ENCODE data around the gene DDX23.

Gene DDX23

GRCh38 chr12:48823281-48823680 is 28.7 kb downstream of the DDX23 start:
- DNase-seq (ENCODE audit: low read depth): no peak

DNA sequence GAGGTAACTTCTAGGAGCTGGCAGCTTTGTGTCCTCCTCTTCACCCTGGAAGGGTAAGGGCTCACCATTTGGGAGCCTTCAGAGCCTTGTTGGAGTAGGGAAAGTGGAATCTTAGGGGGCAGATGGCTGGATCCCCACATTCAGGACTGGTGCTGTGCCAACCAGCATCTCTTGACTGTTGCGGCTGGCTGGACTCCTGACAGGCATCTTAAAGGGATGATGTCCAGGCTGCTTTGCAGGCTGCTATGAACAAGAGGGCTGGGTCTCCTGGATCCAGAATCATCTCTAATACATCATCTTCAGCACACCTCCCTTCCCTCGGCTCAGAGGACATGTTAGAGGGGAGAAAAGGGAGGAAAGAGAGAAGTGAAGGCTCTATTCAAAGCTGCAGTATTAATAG is 29.3 kb downstream of the DDX23 start:
- DNase-seq (ENCODE audit: low read depth): no peak

DNA sequence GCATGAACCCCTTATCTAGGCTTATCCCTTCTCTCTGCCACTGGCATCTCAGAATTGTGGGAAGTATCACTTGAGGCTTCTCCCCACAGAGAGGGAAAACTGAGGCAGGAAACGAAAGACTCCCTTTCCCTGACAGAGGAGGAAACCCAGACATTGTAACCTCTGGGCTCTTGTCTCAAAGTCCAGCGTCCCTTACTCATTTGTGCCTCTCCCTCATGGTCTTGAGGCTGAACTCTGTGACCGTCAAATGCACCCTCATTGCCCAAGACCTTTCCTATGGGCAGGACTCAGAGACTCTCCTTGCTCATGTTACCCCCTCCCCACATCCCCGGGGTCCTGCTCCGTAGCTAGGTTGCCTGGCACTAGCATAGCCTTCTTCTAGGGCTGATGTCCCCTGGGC is 29.8 kb downstream of the DDX23 start:
- DNase-seq (ENCODE audit: low read depth): no peak

GRCh38 chr12:48819986-48820725 is 31.8 kb downstream of the DDX23 start:
- no peak for DNase-seq (ENCODE audit: low read depth)

- no peak for DNase-seq (ENCODE audit: low read depth)
These were observed 33.0 kb downstream of the DDX23 start for GRCh38 chr12:48818831-48819590.

DNA sequence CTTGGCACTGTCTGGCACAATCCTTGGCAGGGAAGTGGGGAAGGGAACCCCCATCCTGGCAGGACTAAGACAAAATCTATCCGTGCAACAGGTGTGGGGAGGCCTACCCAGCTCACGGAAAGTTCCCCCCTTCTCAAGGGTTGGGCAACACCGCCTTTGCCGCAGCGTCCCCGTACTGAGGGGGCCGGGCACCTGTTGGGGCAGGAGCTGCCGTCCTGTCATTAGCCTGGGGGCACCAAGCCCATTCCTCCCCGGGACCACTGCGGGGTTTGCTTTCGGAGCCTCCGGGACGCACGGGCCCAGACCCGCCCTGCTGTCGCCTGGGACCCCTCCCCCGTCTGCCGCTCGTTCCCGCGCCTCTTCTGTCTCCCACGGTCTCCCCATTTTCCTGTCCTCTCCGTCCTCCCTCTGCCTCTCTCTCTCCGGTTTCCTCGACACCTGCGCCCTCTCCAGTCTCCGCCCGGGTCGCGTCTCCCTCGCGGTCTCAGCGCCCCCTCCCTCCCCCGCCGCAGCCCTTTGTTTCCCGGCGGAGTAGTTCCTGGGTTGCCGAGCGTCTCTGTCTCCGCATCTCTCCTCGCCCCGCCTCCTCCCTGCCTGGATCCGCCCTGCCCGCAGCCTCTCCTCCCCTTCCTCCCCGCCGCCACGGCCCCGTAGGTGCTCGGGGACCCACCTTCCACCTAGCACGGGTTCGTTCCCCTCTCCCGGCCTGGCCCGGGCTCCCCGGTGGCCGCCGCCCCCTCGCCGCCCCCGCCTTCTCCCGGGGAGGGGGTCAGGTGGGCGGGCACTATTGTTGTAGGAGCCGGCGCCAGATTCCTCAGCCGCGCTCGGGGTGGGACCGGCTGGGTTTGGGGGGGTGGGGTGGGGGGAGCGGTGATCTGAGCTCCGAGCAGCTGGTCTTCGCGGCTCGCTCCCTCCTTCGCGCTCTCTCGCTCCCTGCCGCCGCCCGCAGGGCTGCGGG is 33.8 kb downstream of the DDX23 start, which contains the start of gene CACNB3:
Gene CACNB3, plus strand, starts transcription at position 624 of the 958 bp plus-strand sequence. CDS start 434 bp downstream, outside the sequence.
- peak; percentile 52 for DNase-seq (ENCODE audit: low read depth)

DNA sequence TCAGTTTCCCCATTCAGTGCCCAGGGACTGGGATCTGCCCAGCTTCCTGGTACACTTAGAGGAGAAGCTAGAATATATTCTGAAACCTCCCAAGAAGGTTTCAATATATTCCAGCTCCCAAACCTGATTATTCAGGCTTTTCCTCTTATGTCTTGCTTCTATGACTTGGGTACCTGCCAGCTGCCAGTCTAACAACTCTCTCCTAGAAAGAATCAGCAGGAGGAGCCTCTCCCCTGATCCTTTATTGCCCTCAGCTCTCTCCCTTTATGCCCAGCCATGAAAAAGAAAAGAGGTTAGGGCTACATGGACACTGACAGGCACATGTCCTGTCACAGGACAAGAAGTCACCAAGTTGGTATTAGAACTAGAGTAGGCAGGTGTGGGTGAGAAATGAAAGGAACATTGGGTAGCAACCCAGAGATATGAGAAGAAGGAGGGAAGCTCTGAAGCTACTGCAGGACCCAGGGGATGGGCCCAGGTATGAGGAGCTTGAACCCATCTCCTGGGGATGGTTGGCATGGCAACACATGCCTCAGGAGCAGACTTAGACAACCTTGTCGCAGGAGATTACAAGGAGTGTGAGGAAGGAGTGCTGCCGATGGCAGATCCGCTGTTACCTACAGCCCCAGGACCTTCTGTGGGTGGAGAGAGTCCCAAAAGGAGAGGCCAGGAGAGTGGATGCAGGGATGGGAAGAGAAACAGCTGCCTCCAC is 35.7 kb downstream of the DDX23 start:
- DNase-seq (ENCODE audit: low read depth): no peak

DNA sequence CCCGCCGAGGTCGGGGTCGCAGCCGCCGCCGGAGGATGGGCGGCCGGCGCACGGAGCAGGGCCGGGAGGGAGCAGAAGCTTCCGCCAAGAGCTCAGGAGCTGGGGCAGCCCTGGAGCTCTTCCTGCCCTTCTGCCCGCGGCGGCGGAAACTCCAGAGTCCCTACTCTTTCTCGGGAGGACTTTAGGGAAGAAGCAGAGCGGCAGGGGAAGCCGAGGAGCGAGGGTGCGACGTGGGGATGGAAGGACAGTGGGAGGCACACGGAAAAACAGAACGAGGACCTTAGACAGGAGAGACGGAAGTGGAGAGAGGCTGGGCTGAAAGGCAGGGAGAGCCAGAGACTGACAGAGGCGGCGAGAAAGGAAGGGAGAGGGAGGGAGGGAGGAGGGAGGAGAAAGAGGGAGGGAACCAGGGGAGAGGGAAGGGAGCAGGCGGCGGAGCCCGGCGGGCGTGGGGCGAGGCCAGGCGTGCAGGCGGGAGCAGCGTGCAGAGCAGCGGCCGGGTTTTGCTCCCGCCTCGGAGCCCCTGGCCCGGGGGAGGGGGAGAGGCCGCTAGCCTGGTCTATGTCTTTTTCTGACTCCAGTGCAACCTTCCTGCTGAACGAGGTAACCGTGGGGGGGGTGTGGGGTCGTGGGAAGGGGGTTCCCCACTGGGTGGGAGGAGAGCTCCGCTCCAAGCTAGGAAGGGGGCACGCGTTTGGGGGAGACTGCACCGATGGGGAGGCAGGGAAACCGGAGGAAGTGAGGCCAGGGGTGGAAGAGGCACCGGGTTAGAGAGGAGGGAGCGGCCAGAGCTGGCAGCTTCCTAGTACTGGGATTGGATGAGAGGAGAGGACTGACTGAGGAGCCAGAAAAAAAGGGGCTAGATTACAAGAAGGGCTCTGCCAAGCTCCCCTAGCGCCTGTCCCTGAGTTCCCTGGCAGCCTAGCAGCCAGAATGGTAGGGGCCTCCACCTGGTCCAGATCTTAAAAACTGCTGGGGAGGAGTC is 36.5 kb downstream of the DDX23 start:
- DNase-seq (ENCODE audit: low read depth): peak; percentile 88

GRCh38 chr12:48814262-48815125 is 37.5 kb downstream of the DDX23 start:
- DNase-seq (ENCODE audit: low read depth): peak; percentile 82

- peak; percentile 54 for DNase-seq (ENCODE audit: low read depth)
These were observed 38.3 kb downstream of the DDX23 start for GRCh38 chr12:48813465-48814261.

DNA sequence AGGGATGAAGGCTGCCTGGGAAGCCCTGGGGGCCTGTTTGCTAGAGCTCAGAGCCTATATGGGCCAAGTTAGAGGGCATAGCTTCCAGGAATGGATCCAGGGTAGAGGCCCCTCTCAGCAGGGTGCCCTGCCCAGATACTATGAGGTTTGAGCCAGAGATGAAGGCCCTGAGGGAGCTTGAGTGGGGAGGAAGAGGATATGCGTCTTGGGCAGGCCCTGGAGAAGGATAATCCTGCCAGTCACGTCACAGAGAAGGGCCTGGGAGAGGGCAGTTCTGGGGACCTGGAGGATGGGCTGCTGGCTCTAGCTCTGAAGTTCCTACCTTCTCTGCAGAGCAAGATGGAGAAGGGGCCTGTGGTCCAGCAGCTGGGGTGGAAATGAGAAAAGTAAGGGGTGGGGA is 39.6 kb downstream of the DDX23 start:
- peak; percentile 36 for DNase-seq (ENCODE audit: low read depth)

DNA sequence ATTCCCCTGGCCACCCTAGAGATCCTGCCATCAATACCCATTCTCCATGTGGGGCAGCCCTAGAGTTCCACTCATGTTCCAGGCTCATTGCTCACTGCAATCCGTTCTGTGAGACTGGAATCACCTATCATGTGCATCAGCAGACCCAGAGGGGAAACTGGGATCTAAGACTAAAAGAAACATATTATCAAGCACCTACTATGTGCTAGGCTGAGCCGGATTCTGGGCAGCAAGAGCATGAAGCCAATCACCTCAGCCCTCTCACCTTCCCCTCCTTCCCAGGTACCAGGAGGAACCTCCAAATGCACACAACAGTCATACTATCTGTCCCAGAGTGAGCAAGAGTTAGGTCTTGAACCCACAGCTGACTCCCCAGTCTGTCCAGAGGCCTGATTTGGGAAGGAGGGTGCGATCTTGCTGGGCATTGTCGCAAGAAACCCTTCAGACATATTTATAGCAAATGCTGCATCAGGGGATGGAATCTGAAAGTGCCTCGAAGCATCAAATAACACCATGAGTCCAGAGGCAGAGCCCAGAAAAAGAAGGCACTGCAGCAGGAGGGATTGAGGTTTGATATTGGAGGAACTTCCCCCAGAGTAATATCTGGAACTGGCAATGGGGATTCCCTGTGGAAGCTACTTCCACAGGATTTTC is 40.4 kb downstream of the DDX23 start:
- DNase-seq (ENCODE audit: low read depth): peak; percentile 24

GRCh38 chr12:48810903-48811431 is 41.0 kb downstream of the DDX23 start:
- DNase-seq (ENCODE audit: low read depth): peak; percentile 95

GRCh38 chr12:48807981-48808380 is 44.0 kb downstream of the DDX23 start:
- DNase-seq (ENCODE audit: low read depth): no peak

GRCh38 chr12:48803675-48804074 is 48.3 kb downstream of the DDX23 start:
- no peak for DNase-seq (ENCODE audit: low read depth)

DNA sequence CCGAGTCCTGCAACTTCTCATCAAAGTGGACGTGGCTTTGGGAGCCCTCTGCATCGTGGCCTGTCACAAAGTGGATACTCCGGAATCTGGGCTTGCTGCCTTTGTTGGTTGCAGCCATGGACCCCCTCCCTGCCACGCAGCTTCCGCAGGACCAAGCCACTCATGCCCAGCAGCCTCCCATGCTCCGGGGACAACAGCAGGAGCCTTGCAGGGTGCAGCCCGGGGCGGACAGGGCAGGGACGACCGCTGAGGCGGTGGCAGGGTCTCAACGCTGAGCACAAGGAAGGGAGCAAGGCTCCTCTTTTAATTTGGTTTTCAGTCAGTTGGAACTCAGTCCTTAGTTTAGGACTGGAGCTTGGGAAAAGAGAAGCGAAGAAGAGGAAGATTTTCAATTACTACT is 51.0 kb downstream of the DDX23 start:
- no peak for DNase-seq (ENCODE audit: low read depth)

DNA sequence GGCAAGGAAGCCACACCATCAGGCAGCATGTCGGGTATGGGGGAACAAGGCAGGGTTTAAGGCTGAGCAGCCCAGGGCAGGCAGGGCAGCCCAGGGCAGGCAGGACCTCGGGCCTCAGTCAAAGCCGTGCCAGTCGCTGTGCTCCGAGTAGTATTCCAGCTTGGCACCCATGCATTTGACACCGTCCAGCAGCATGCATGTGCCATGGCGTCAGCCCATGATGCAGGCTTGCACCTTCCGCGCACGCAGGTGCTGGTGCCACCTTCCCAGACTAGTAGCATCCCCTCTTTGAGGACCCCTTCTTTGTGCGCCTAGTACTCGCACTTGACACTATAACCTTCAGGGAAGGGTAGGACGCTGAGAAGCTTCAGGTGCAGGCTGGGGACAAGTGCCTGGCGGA is 51.5 kb downstream of the DDX23 start:
- no peak for DNase-seq (ENCODE audit: low read depth)

DNA sequence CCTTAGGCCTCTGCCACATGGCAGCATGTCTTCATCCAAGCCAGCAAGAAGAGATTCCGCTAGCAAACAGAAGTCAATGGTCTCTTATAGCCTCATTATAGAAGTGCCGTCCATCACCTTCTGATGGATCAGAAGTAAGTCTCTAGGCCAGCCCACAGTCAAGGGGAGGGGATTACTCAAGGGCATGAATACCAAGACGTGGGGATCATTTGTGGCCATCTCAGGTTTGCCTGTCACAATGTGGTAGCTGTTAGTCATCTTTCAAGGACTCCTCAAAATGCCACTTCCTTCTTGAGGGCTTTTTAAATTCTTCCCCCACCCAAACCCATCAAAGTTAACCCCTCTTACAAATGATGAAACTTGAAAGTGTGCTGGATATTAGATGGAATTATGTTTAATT is 55.0 kb downstream of the DDX23 start:
- no peak for DNase-seq (ENCODE audit: low read depth)

All from iris pigment epithelial cell (primary cell).